NCI-H345 (cell line): ENCODE data around the gene UFM1.
"Not testable (repeated sequence)": the region's sequence is repeated elsewhere in the genome, so short reads cannot be mapped to it uniquely, and the experiment has no call there.

ENCODE experiments used
- DNase-seq: peaks from one replicate; lab custom pipeline; 2025; lab: John Stamatoyannopoulos, UW

UFM1 gene

GRCh38 chr13:38365661-38366060 is 16.0 kb downstream of the UFM1 start:
- no peak for DNase-seq

GRCh38 chr13:38366954-38367645 is 17.4 kb downstream of the UFM1 start:
- DNase-seq: no peak

- DNase-seq: no peak
These were observed 19.4 kb downstream of the UFM1 start for GRCh38 chr13:38369058-38369457.

GRCh38 chr13:38370096-38370495 is 20.4 kb downstream of the UFM1 start:
- not testable (repeated sequence) for DNase-seq

GRCh38 chr13:38372820-38373383 is 23.3 kb downstream of the UFM1 start:
- no peak for DNase-seq

- no peak for DNase-seq
These were observed 26.9 kb downstream of the UFM1 start for GRCh38 chr13:38376546-38376945.

- DNase-seq: no peak
These were observed 32.2 kb downstream of the UFM1 start for GRCh38 chr13:38381890-38382289.

GRCh38 chr13:38382946-38383345 is 33.3 kb downstream of the UFM1 start:
- DNase-seq: no peak

- no peak for DNase-seq
These were observed 34.5 kb downstream of the UFM1 start for GRCh38 chr13:38384171-38384570.

- DNase-seq: no peak
These were observed 35.7 kb downstream of the UFM1 start for GRCh38 chr13:38385153-38385891.

GRCh38 chr13:38386421-38386820 is 36.8 kb downstream of the UFM1 start:
- no peak for DNase-seq

- DNase-seq: no peak
These were observed 41.7 kb downstream of the UFM1 start for GRCh38 chr13:38391341-38391740.

GRCh38 chr13:38394777-38395496 is 45.3 kb downstream of the UFM1 start:
- DNase-seq: no peak

- DNase-seq: no peak
These were observed 45.8 kb downstream of the UFM1 start for GRCh38 chr13:38395497-38395788.

- DNase-seq: no peak
These were observed 49.3 kb downstream of the UFM1 start for GRCh38 chr13:38398711-38399493.

- DNase-seq: no peak
These were observed 49.9 kb downstream of the UFM1 start for GRCh38 chr13:38399535-38399934.

GRCh38 chr13:38401276-38401675 is 51.6 kb downstream of the UFM1 start:
- no peak for DNase-seq

- DNase-seq: no peak
These were observed 55.6 kb downstream of the UFM1 start for GRCh38 chr13:38405216-38405615.

- no peak for DNase-seq
These were observed 60.1 kb downstream of the UFM1 start for GRCh38 chr13:38409771-38410170.

- no peak for DNase-seq
These were observed 62.6 kb downstream of the UFM1 start for GRCh38 chr13:38412266-38412665.
